Upper lobe of left lung (tissue), 6 donors: ENCODE measurements around the gene PPP6C. TPM values are rescaled to one million over a fixed set of nuclear protein-coding genes. Genes with fewer than 3 reads are reported as not detected.
"Not testable (repeated sequence)": the region's sequence is repeated elsewhere in the genome, so short reads cannot be mapped to it uniquely, and the experiment has no call there.

Source experiments
- ATAC-seq, 2 donors: fragments of 200-7000 bp; cut with Tn5 transposase; one replicate each; pipeline ENCODE4 v1.9.1; 2022; ENCODE audit warnings: mild to moderate bottlenecking in 2 of 2, moderate library complexity in 2 of 2; ENCODE audit not compliant: low FRiP score in 2 of 2
- DNase-seq, 2 donors: peaks; one replicate each; pipeline ENCODE4 v3.0.0-alpha.2; 2019 to 2020
- H3K27ac ChIP-seq, 4 donors: fragments of 200-600 bp; sonication (generic); one replicate each; pipeline ENCODE4 v1.5.1; 2016 to 2019
- H3K27me3 ChIP-seq, 4 donors: fragments of 200-600 bp; sonication (generic); one replicate each; pipeline ENCODE4 v1.5.1; 2017 to 2019
- H3K36me3 ChIP-seq, 4 donors: fragments of 200-600 bp; sonication (generic); one replicate each; pipeline ENCODE4 v1.5.1; 2016 to 2019
- H3K4me1 ChIP-seq, 4 donors: fragments of 200-600 bp; sonication (generic); one replicate each; pipeline ENCODE4 v1.5.1; 2018 to 2019
- H3K4me3 ChIP-seq, 4 donors: fragments of 200-600 bp; sonication (generic); one replicate each; pipeline ENCODE4 v1.5.1; 2017 to 2019; ENCODE audit warnings: mild to moderate bottlenecking in 2 of 4, moderate library complexity in 1 of 4
- H3K9me3 ChIP-seq, 4 donors: fragments of 200-600 bp; sonication (generic); one replicate each; pipeline ENCODE4 v1.5.1; 2018 to 2019
- EP300 ChIP-seq, 4 donors: sonication (generic); formaldehyde crosslinking; IDR thresholded peaks; one replicate each; pipeline ENCODE4 v1.5.1; 2017; ENCODE audit warnings: antibody characterized with exemption in 4 of 4, control low read depth in 2 of 4
- POLR2A ChIP-seq, 4 donors: fragments of 450-650 bp; IDR thresholded peaks; one replicate each; pipeline ENCODE4 v1.5.1; 2016 to 2017; ENCODE audit warnings: antibody characterized with exemption in 4 of 4, mild to moderate bottlenecking in 2 of 4
- POLR2AphosphoS5 ChIP-seq, 2 donors: sonication (generic); formaldehyde crosslinking; IDR thresholded peaks; one replicate each; pipeline ENCODE4 v1.5.1; 2017; ENCODE audit warnings: antibody characterized with exemption in 2 of 2
- WGBS, 2 donors: methylation state at CpG; one replicate each; pipeline ENCODE4 v1.1.5; 2017 to 2018; 5-methylcytosine and 5-hydroxymethylcytosine counted together
- total RNA-seq, 6 donors: library from RNA; depleted of rRNA in 4 of 6; stranded (reverse); fragments of >200 nt in 4 of 6; gene quantifications; one replicate each; pipeline versions ENCODE4 v1.1.0 to v1.2.1, GENCODE V29; 2016 to 2021
- TF ChIP-seq, protein P1 (sequence below), 6 experiments: fragments of 450-650 bp in 4 of 6; fragments of 200-600 bp in 2 of 6; sonication (generic) in 2 of 6; IDR thresholded peaks; one replicate each; pipeline ENCODE4 v1.5.1; 2016 to 2019; ENCODE audit warnings: antibody characterized with exemption in 6 of 6
- donor health status: DM: no; HTN: no; CAD: no; lungs with moderate emphysema.
- donor health status: DM: no; HTN: yes; CAD: no; lungs with severe emphysema.

PPP6C gene
- total RNA-seq, 6 donors from 2014 or later, result 7.5 to 42.5 (median 36.7) TPM

- ATAC-seq (no peak), DNase-seq (no peak)
- H3K27me3 ChIP-seq, result no peaks in the 10 kb centered on the region
- no peaks in the 10 kb centered on the region for H3K36me3 ChIP-seq
- H3K4me1 ChIP-seq, result peaks cover 0 to 12% (median 4%) of the 10 kb centered on the region in 4 donors
- no peak overlapping the region for H3K27ac ChIP-seq
- TF ChIP-seq EP300 (IDR thresholded peaks at IDR 0.05) (no peak), POLR2A (IDR thresholded peaks at IDR 0.05) (no peak), POLR2AphosphoS5 (IDR thresholded peaks at IDR 0.05) (no peak)
- TF ChIP-seq, protein P1, sequence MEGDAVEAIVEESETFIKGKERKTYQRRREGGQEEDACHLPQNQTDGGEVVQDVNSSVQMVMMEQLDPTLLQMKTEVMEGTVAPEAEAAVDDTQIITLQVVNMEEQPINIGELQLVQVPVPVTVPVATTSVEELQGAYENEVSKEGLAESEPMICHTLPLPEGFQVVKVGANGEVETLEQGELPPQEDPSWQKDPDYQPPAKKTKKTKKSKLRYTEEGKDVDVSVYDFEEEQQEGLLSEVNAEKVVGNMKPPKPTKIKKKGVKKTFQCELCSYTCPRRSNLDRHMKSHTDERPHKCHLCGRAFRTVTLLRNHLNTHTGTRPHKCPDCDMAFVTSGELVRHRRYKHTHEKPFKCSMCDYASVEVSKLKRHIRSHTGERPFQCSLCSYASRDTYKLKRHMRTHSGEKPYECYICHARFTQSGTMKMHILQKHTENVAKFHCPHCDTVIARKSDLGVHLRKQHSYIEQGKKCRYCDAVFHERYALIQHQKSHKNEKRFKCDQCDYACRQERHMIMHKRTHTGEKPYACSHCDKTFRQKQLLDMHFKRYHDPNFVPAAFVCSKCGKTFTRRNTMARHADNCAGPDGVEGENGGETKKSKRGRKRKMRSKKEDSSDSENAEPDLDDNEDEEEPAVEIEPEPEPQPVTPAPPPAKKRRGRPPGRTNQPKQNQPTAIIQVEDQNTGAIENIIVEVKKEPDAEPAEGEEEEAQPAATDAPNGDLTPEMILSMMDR (IDR thresholded peaks at IDR 0.05), result no peak
- WGBS, 2 donors, result 52 to 69% methylated on average over 2 of the region's 2 CpGs
- H3K4me3 ChIP-seq, result no peak overlapping the region
- H3K9me3 ChIP-seq, result no peaks in the 10 kb centered on the region
These were observed 68.5 kb downstream of the PPP6C start for GRCh38 chr9:125121146-125121545.

DNA sequence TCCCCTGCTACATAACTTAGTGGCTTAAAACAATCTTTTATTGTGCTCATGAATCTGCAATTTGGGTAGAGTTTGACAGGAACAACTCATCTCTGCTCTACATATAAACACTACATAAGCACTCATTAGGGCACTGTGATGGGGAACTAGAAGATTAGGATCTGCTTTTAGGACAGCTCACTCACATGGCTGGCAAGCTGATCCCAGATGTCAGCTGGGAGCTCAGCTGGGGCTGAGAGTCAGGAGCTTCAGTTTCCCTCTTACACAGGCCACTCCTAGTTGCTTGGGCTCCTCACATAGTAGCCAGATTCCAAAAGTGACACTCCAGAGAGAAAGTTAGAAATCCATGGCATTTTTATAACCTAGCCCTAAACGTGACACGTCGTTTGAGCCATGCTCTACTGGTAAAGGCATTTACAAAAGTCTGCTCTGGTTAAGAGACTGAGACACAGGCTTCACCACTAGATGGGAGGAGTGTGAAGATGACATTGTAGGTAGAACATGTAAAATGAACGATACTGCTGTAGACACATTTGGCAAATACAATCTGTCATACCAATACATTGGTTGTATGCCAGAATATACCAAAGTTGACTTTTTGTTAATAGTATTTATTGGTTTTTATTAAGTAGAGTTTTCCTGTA, 69.8 kb downstream of the PPP6C start:
- no peak overlapping the region for H3K27ac ChIP-seq
- H3K4me3 ChIP-seq, result no peak overlapping the region
- TF ChIP-seq EP300 (IDR thresholded peaks at IDR 0.05) (no peak), POLR2A (IDR thresholded peaks at IDR 0.05) (no peak), POLR2AphosphoS5 (IDR thresholded peaks at IDR 0.05) (no peak)
- TF ChIP-seq, protein P1 (IDR thresholded peaks at IDR 0.05), result no peak
- DNase-seq (no peak), ATAC-seq (no peak)
- H3K36me3 ChIP-seq, result no peaks in the 10 kb centered on the region
- WGBS, 2 donors, result 75 to 78% methylated on average over 4 of the region's 4 CpGs
- H3K27me3 ChIP-seq, result no peaks in the 10 kb centered on the region
- H3K9me3 ChIP-seq, result no peaks in the 10 kb centered on the region
- H3K4me1 ChIP-seq, result peaks cover 0 to under 1% (median 0%) of the 10 kb centered on the region in 4 donors

DNA sequence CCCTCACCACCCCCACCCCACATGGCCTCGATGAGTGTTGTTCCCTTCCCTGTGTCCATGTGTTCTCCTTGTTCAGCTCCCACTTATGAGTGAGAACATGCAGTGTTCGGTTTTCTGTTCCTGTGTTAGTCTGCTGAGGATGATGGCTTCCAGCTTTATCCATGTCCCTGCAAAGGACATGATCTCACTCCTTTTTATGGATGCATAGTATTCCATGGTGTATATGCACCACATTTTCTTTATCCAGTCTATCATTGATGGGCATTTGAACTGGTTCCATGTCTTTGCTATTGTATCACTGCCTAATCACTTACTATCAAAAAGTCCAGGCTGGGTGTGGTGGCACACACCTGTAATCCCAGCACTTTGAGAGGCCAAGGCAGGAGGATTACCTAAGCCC, 70.9 kb downstream of the PPP6C start:
- not testable (repeated sequence) for H3K9me3 ChIP-seq, H3K4me3 ChIP-seq, H3K27me3 ChIP-seq, ATAC-seq, DNase-seq, H3K36me3 ChIP-seq, H3K27ac ChIP-seq, H3K4me1 ChIP-seq
- 94 to 100% methylated on average over 2 of the region's 2 CpGs for WGBS, 2 donors

DNA sequence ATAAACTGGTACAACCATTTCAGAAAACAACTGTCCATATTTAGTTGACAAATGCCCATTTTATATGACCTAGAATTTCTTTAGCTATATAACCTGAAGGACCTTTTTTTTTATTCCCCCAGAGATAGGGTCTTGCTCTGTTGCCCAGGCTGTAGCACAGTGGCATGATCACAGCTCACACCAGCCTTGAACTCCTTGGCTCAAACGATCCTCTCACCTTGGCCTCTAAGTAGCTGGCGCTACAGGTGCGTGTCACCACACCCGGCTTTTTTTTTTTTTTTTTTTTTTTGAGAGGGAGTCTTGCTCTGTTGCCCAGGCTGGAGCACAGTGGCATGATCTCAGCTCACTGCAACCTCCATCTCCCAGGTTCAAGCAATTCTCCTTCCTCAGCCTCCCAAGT, 75.1 kb downstream of the PPP6C start:
- H3K4me3 ChIP-seq, H3K9me3 ChIP-seq, ATAC-seq, DNase-seq, H3K36me3 ChIP-seq, H3K27me3 ChIP-seq, H3K4me1 ChIP-seq, H3K27ac ChIP-seq: not testable (repeated sequence)
- WGBS, 2 donors, result 96 to 97% methylated on average over 4 of the region's 4 CpGs

DNA sequence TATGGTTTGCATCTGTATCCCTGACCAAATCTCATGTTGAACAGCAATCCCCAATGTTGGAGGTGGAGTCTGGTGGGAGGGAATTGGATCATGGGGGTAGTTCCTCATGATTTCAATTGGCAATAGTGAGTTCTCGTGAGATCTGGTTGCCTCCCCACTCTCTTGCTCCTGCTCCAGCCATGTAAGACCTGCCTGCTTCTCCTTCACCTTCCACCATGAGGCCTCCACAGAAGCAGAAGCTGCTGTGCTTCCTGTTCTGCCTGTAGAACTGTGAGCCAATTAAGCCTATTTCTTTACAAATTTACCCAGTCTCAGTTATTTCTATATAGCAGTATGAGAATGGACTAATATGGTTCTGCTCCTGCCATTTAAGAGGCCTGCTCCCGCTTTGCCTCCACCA, 79.1 kb downstream of the PPP6C start:
- no peak overlapping the region for H3K4me3 ChIP-seq
- ATAC-seq, result no peak
- H3K27ac ChIP-seq, result no peak overlapping the region
- no peaks in the 10 kb centered on the region for H3K9me3 ChIP-seq
- H3K27me3 ChIP-seq, result no peaks in the 10 kb centered on the region
- no peaks in the 10 kb centered on the region for H3K36me3 ChIP-seq
- TF ChIP-seq POLR2A (IDR thresholded peaks at IDR 0.05), result no peak
- TF ChIP-seq EP300 (IDR thresholded peaks at IDR 0.05), result no peak
- TF ChIP-seq, protein P1 (IDR thresholded peaks at IDR 0.05), result no peak
- TF ChIP-seq POLR2AphosphoS5 (IDR thresholded peaks at IDR 0.05), result no peak
- H3K4me1 ChIP-seq, result peaks cover 0 to 4% (median 0%) of the 10 kb centered on the region in 4 donors
- WGBS, 2 donors, result 88 to 89% methylated on average over 2 of the region's 2 CpGs
- no peak for DNase-seq

DNA sequence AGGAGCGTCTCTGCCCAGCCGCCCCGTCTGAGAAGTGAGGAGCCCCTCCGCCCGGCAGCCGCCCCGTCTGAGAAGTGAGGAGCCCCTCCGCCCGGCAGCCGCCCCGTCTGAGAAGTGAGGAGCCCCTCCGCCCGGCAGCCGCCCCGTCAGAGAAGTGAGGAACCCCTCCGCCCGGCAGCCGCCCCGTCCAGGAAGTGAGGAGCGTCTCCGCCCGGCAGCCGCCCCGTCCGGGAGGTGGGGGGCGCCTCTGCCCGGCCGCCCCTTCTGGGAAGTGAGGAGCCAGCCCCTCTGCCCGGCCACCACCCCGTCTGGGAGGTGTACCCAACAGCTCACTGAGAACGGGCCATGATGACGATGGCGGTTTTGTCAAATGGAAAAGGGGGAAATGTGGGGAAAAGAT, 81.1 kb downstream of the PPP6C start:
- H3K27ac ChIP-seq, H3K4me3 ChIP-seq, H3K4me1 ChIP-seq, H3K9me3 ChIP-seq, ATAC-seq, H3K36me3 ChIP-seq, H3K27me3 ChIP-seq: not testable (repeated sequence)
- peak in 1 of 2 donors; percentile 64 for DNase-seq
- WGBS, 2 donors, result 98% methylated on average over 5 to 12 of the region's 33 CpGs
